ENCODE measurements around the gene GABRB1.

DNA sequence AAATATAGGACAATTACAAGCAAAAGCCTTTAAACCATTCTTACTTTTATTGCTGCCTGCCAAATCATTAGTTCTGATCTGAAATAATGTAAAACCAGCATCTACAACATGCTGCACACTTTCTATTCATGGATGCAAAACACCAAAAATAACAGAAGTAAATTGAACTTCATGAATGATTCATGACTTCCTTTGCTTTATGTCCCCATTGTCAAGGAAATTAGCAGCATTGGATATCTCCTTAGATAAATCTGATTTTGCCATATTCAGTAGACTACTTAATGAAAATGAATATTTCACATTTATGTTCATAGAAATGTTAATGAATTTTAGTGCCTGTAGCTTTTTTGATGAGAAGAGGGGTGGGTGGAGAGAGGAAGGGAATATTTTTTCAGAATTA is 299.5 kb downstream of the GABRB1 start:
- TF ChIP-seq, protein P1, sequence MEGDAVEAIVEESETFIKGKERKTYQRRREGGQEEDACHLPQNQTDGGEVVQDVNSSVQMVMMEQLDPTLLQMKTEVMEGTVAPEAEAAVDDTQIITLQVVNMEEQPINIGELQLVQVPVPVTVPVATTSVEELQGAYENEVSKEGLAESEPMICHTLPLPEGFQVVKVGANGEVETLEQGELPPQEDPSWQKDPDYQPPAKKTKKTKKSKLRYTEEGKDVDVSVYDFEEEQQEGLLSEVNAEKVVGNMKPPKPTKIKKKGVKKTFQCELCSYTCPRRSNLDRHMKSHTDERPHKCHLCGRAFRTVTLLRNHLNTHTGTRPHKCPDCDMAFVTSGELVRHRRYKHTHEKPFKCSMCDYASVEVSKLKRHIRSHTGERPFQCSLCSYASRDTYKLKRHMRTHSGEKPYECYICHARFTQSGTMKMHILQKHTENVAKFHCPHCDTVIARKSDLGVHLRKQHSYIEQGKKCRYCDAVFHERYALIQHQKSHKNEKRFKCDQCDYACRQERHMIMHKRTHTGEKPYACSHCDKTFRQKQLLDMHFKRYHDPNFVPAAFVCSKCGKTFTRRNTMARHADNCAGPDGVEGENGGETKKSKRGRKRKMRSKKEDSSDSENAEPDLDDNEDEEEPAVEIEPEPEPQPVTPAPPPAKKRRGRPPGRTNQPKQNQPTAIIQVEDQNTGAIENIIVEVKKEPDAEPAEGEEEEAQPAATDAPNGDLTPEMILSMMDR (IDR thresholded peaks at IDR 0.05): no peak
- TF ChIP-seq POLR2A (IDR thresholded peaks at IDR 0.05): no peak
